CD4-positive, alpha-beta T cell treated with Interleukin-6 at 100 ng/mL for 8 hours (primary cell): ENCODE data around the gene PGD.
"Not testable (repeated sequence)": the region's sequence is repeated elsewhere in the genome, so short reads cannot be mapped to it uniquely, and the experiment has no call there.

Experiments used
- DNase-seq: peaks from one replicate; pipeline ENCODE4 v3.0.0-alpha.2; 2020; ENCODE audit warnings: mixed read lengths, low spot score

The PGD gene

DNA sequence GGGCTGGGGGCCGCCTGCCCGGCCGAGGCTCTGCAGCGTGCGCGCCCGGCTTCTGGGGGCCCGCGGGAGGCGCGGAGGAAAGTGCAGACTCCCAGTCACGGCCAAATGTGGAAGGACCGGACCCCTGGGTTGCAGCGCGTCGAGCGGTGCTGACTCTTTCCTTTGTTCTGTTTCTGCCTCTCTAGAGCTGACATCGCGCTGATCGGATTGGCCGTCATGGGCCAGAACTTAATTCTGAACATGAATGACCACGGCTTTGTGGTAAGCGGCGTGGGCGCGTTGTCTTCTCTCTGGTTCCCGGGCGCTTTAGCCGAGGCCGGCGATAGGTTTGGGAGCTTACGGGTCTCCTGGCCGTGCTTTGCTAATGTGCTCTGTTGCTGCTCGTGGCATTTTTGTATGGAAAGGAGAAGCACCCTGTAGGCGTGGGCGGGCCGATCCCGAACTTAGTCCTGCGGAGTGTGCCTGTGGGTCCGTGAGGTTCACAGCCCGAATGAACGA, 629 bp downstream of the PGD start:
- DNase-seq: no peak

DNA sequence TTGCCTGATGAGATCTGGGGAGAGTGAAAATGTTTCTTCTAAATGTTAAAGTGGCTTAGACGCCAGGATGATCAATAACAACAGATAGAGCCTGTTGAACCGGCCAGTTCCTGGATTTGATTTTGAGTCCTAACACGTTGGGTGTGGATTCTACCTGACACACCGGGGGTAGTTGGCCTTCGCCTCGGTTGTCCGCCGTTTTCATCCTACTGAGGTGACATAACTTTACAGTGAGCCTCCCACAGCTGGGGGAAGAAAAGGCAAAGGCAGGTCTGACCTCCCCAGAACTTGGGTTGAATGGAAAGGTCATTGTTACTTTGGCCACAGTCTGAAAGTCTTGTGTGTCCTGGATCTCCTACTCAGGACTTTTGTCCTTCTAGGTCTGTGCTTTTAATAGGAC, 1.1 kb downstream of the PGD start:
- DNase-seq: no peak

DNA sequence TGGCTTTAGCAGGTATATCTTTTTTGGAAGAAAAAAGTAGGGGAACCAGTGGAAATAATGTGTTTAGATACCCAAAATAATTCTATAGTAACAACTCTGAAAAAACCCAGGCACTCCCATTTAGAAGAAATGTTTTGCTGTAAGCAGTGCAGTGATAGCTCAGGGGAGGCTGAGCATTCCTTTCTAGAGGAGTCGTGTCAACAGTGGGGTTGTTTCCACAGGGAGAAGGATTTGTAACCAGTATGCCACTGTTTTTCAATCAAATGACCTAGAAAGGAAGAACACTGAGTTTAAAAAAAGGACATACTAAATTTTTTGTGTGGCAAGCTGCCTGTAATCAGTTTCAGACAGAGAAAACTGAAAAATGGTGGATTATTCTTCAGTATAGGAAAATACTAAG, 2.4 kb downstream of the PGD start:
- DNase-seq: no peak

DNA sequence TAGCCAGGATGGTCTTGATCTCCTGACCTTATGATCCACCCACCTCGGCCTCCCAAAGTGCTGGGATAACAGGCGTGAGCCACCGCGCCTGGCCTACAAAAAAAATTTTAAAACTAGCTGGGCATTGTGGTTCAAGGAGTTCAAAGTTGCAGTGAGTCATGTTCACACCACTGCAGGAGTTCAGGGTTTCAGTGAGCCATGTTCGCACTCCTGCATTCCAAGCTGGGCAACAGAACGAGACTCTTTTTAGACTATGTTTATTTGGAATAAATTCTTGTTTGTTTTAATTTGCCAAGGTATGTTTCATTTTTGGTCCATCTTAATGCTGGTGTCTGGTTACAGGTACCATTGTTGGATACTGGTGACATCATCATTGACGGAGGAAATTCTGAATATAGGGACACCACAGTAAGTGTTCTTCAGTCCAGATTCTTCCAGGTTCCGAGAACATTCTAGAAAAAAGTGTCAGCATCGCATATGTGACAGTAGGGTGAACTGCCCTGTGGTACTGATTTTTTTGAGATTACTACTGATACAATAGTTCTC, 3.9 kb downstream of the PGD start:
- DNase-seq: no peak

DNA sequence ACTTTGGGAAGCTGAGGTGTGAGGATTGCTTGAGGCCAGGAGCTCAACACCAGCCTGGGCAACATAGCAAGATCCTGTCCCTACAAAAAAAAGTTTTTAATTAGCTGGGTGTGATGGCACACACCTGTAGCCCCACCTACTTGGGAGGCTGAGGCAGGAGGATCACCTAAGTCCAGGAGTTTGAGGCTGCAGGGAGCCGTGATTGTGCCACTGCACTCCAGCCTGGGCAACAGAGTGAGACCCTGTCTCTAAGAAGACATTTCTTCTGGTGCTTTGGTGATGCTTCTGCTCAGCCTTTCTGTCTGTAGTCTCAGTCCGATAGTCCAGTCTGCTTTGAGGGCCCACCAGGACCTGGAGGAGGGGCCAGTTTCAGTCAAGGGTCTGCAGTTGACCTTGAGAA, 8.3 kb downstream of the PGD start:
- DNase-seq: no peak

DNA sequence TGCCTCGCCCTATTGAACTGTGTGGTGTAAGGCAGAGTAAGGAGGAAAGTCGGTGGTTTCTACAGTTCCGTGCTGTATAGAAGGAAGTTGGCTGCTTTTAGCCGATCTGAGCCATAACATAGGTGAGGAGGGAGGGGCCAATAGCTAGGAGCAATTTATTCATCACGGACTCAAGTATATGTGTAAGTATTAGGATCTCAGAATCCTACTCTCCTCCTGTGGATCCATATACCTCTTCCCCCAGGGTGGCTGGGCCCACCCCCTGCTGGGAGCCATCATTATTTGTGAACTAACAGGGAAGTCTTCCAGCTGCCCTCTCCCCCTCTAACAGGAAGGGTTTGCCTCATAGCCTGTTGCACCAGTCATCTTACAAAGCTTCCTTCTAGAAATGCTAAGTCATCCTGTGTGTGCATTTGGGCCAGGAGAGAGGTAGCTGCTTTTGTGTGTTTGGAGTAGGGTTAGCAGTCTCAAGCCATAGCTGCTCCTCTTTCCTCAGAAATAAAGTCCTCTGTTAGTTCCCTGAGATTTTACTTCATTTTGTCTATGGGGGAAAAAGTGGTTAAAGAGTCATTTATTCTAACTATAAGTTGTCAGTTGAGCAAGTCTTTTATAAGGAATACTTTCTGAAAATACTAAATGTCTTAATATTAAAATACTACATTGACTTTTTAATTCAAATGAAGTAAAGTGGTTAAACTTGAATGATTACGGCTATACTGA, 16.5 kb downstream of the PGD start:
- DNase-seq: no peak

- not testable (repeated sequence) for DNase-seq
These were observed 17.1 kb downstream of the PGD start for GRCh38 chr1:10415967-10416366.

GRCh38 chr1:10418741-10419140, 19.9 kb downstream of the PGD start:
- not testable (repeated sequence) for DNase-seq

GRCh38 chr1:10419351-10419750, 20.5 kb downstream of the PGD start:
- no peak for DNase-seq

DNA sequence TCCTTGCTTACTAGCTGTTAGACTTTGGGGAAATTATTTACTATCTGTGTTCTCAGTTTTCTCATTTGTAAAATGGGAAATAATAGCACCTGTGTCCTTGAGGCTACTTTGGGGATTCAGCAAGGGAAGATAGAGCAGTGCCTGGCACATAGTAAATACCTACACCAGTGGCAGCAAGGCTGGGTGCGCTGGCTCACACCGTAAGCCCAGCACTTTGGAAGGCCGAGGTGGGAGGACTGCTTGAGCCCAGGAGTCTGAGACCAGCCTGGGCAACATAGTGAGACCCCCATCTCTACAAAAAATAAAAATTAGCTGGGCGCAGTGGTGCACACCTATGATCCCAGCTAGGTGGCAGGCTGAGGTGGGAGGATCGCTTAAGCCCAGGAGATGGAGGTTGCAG, 22.8 kb downstream of the PGD start:
- DNase-seq: no peak

- DNase-seq: no peak
These were observed 25.2 kb downstream of the PGD start for GRCh38 chr1:10424034-10424433.

DNA sequence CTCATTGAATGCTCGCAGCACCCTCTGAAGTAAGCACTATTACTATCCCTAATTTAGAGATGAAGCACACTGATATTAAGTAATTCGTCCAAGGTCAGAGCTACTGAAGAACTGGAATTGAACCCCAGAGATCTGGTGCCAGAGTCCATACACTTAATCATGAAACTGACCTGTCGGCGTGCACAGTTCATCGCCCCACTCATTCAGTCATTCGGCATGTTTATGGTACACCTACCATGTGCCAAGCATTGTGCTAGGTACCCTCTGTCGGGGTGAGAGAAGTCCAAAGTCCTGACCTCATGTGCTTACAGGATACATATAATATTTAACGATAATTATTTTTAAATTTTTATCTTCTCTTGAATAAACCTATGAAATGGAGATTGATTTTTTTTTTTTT, 25.8 kb downstream of the PGD start:
- DNase-seq: no peak

DNA sequence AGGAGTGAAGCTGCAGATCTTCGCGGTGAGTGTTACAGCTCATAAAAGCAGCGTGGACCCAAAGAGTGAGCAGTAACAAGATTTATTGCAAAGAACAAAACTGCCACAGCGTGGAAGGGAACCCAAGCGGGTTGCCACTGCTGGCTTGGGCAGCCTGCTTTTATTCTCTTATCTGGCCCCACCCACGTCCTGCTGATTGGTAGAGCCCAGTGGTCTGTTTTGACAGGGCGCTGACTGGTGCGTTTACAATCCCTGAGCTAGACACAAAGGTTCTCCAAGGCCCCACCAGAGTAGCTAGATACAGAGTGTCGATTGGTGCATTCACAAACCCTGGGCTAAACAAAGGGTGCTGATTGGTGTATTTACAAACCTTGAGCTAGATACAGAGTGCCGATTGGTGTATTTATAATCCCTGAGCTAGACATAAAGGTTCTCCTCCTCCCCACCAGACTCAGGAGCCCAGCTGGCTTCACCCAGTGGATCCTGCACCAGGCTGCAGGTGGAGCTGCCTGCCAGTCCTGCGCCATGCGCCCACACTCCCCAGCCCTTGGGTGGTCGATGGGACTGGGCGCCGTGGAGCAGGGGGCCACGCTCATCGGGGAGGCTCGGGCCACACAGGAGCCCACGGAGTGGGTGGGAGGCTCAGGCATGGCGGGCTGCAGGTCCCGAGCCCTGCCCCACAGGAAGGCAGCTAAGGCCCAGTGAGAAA, 27.1 kb downstream of the PGD start:
- not testable (repeated sequence) for DNase-seq

GRCh38 chr1:10426535-10426848, 27.6 kb downstream of the PGD start:
- DNase-seq: not testable (repeated sequence)

- DNase-seq: no peak
These were observed 30.1 kb downstream of the PGD start for GRCh38 chr1:10428984-10429383.

DNA sequence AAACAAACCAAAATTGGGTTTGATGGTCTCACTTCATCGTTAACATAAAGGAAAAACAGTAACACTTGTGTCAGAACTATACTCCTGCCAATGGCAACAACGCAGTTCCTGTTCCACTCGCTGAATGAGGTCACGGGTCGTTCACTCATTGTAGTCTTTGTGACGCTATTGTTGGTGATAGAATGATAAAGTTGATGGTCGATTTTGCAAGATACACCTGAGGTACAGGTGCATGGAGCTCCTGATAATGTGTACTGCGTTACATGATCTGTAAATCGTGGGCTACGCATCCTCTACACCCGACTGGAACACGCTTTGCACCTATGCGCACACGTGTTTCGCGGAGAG, 31.0 kb downstream of the PGD start:
- no peak for DNase-seq

DNA sequence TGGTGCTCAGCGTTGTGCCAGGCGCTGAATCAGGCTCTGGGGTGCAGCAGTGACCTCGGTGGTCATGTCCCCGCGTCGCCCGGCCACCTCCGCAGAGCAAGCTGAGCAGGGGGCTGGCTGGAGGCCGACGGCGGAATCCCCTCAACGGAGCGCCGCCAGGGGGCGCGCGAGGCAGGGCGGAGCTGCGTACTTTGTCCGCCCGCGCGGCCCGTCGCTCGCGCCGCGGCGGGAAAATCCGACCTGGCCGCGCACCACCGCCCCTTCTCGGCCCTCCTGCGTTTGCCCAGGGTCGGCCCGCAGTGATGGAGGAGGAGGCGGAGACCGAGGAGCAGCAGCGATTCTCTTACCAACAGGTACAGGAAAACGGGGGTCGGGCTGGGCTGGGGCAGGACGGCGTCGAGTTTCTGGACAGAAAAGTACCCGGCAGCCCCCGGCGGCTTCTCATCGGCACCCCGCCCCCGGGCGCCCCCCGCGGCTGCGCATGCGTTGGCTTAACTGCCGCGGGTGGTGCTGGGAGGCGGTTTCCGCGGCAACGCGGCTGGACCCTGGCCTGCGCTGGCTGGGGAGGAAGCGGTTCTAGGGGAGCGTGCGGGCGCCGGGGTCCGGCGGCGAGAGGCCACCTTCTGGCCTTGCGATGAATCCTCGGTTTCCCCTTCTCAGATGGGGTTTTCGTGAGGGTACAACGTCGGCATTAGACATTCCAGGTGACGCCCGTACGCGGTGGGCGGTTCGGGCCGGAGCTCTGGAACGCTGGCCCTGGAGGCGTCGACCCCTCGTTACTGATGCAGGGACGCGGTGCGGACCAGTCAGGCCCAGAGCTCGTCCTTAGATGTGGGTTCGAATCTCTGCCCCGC, 31.6 kb downstream of the PGD start, which contains the start of gene CENPS:
TSS of gene CENPS (plus strand) at position 218 of the 854 bp plus-strand sequence. CDS start at position 303, 85 bp downstream.
- DNase-seq: peak; percentile 90

DNA sequence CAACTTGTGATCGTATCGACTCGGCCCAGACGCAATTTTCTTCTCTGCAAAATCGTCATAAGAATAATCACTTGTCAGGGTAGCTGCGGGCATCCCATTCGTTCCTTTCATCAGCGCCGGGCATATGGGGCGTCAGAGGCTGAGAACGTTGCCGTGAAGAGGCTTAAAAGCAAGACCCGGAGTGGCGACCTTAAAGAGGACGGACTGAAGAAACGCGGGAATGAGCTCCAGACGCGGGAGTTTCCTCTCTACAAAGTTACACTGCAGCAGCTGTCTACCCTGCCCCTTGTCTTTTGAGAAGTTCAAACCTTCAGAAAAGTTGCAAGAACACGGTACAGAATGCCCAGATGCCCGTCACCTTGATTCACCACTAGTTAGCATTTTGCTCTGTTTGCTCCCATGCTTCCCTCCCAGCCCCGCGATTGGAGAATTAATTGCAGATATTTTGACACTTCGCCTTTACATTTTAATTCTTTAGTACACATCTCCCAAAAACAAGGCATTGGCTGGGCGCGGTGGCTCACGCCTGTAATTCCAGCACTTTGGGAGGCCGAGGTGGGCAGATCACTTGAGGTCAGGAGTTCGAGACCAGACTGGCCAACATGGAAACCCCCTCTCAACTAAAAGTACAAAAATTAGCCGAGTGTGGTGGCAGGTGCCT, 32.3 kb downstream of the PGD start:
- DNase-seq: no peak

DNA sequence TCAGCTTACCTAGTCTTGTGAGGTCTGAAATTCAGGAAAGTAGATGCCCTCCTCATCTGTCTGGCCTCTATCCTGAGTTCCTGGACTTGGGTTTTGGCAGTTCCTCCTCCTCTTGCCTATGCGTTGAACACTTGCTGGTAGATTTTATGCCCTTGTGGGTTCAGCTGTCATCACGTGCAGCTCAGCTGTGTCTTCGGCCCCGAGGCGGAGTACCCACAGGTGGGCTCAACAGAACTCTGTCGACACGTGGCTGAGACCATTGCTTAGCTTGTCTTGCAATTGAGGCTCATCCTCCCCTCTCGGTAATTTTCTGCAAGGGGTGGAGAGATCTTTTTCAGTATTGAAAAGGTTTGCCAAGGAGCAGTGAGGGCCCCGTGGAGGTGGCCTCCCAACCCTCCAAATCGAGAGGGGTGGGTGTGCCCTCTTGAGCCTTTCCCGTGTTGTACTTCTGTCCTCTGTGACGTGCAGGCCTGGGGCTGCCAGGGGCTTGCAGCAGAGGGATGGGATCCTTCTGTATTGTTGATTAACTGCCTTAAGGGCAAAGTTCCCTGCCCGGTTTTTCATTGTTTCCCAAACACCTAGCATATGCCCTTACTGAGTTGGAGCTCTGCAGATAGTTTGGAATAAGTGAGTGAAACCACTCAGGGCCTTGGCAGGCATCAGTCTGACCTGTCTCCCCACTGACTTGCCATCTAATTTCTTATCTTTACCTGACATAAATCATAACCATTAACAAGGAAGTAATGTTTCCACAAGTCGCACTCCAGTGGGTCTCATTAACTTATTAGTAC, 34.2 kb downstream of the PGD start:
- DNase-seq: no peak

DNA sequence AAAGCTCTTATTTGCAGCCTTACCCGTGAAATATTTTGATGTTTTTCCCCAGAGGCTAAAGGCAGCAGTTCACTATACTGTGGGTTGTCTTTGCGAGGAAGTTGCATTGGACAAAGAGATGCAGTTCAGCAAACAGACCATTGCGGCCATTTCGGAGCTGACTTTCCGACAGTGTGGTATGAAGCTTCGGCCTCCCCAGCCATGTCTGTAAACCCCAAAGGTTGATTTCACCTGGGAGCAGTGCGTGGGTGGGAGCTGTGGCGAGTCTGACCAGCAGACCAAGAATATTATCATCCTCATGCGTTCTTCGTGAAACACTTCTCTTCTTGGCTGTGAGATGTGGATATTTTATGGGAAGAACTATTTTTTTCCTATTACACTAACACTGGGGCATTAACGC, 34.9 kb downstream of the PGD start:
- no peak for DNase-seq

GRCh38 chr1:10434590-10434989, 35.7 kb downstream of the PGD start:
- no peak for DNase-seq
